ENCODE results near the gene TRAF3IP1.

GRCh38 chr2:238448031-238448955 lies 128.0 kb downstream of the TRAF3IP1 start:
- TF ChIP-seq CTCF (IDR thresholded peaks at IDR 0.05) (no peak), POLR2A (IDR thresholded peaks at IDR 0.05; ENCODE audit: low read depth) (no peak), EP300 (IDR thresholded peaks at IDR 0.05) (no peak), POLR2AphosphoS5 (IDR thresholded peaks at IDR 0.05) (no peak)
